H1 (cell line): Measurements from ENCODE around the gene LRRC61. TPM values are rescaled to one million over a fixed set of nuclear protein-coding genes. Genes with fewer than 3 reads are reported as not detected.

ENCODE experiments used
- CTCF ChIA-PET: fragments of 300-600 bp; sonication (Branson Sonifier 250); formaldehyde crosslinking; loops from one replicate; lab custom pipeline; 2021; ENCODE audit not compliant: partially characterized antibody; lab: Charles Lee
- POLR2A ChIA-PET: fragments of 300-600 bp; sonication (Branson Sonifier 250); formaldehyde crosslinking; loops from one replicate; lab custom pipeline; 2021; ENCODE audit warnings: inconsistent platforms; ENCODE audit not compliant: partially characterized antibody; lab: Charles Lee
- DNase-seq, 2 experiments: peaks; one replicate each; pipeline versions ENCODE4 v3.0.0 to v3.0.0-alpha.2; 2010 to 2022; ENCODE audit warnings: low spot score in 2 of 2, low read depth in 1 of 2, mixed read lengths in 1 of 2
- FAIRE-seq: peaks from 2 replicates; lab custom pipeline; 2011; peaks lifted over from hg19 to GRCh38; lab: Jason Lieb, UNC
- H2AFZ ChIP-seq: 2 replicates; pipeline ENCODE4 v1.8.1; 2012; ENCODE audit warnings: low read length, inconsistent platforms
- H2AK5ac ChIP-seq: 2 replicates; pipeline ENCODE4 v1.6.1; 2013; ENCODE audit warnings: low read depth, low read length
- H2BK120ac ChIP-seq: replicated peaks from 2 replicates; pipeline ENCODE3; 2013; ENCODE audit warnings: low read depth, low read length, inconsistent platforms
- H2BK12ac ChIP-seq: 2 replicates; pipeline ENCODE4 v1.6.1; 2013; ENCODE audit warnings: low read depth, low read length
- H2BK15ac ChIP-seq: 2 replicates; pipeline ENCODE4 v1.6.1; 2013; ENCODE audit warnings: low read length
- H2BK20ac ChIP-seq: 2 replicates; pipeline ENCODE4 v1.6.1; 2013; ENCODE audit warnings: low read length
- H2BK5ac ChIP-seq: 2 replicates; pipeline ENCODE4 v1.6.1; 2013; ENCODE audit warnings: low read depth, low read length
- H3K14ac ChIP-seq: 2 replicates; pipeline ENCODE4 v1.6.1; 2013; ENCODE audit warnings: inconsistent platforms; ENCODE audit not compliant: insufficient read length
- H3K18ac ChIP-seq: 2 replicates; pipeline ENCODE4 v1.6.1; 2013; ENCODE audit warnings: low read length; ENCODE audit errors: extremely low read depth
- H3K23ac ChIP-seq: 2 replicates; pipeline ENCODE4 v1.6.1; 2013; ENCODE audit warnings: inconsistent platforms; ENCODE audit not compliant: insufficient read length
- H3K23me2 ChIP-seq: 2 replicates; pipeline ENCODE4 v1.6.1; 2013; ENCODE audit warnings: low read depth, low read length
- H3K27ac ChIP-seq: 2 replicates; pipeline ENCODE4 v1.6.1; 2011; ENCODE audit warnings: low read depth, low read length, inconsistent platforms
- H3K27me3 ChIP-seq, 4 experiments: replicated peaks in 1 of 4; 1 replicate in 1 of 4; 2 replicates in 3 of 4; pipeline versions ENCODE4 v1.6.1 to v1.8.1; 2011 to 2013; ENCODE audit warnings: low read length in 3 of 4, mild to moderate bottlenecking in 3 of 4, inconsistent platforms in 2 of 4, mixed read lengths in 2 of 4, moderate library complexity in 1 of 4; ENCODE audit not compliant: control insufficient read depth in 3 of 4, insufficient read depth in 3 of 4; ENCODE audit errors: extremely low read depth in 1 of 4
- H3K36me3 ChIP-seq, 4 experiments: 2 replicates each; pipeline versions ENCODE4 v1.6.1 to v1.8.1; 2011 to 2013; ENCODE audit warnings: mild to moderate bottlenecking in 4 of 4, low read length in 3 of 4, moderate library complexity in 2 of 4, control low read depth in 1 of 4, inconsistent platforms in 1 of 4; ENCODE audit not compliant: insufficient read depth in 4 of 4, control insufficient read depth in 2 of 4
- H3K4ac ChIP-seq: replicated peaks from 2 replicates; pipeline ENCODE3; 2013; ENCODE audit warnings: low read length, low read depth, mixed read lengths, inconsistent platforms; ENCODE audit not compliant: insufficient read length
- H3K4me1 ChIP-seq, 4 experiments: replicated peaks in 1 of 4; 1 replicate in 1 of 4; 2 replicates in 3 of 4; pipeline versions ENCODE4 v1.6.1 to v1.8.1; 2011 to 2013; ENCODE audit warnings: low read length in 3 of 4, inconsistent platforms in 2 of 4, mixed read lengths in 1 of 4; ENCODE audit not compliant: insufficient read depth in 4 of 4, control insufficient read depth in 3 of 4
- H3K4me2 ChIP-seq, 2 experiments: 2 replicates each; pipeline versions ENCODE4 v1.6.1 to v1.8.1; 2011 to 2013; ENCODE audit warnings: low read depth in 2 of 2, low read length in 2 of 2, control low read depth in 1 of 2, inconsistent platforms in 1 of 2, mild to moderate bottlenecking in 1 of 2; ENCODE audit not compliant: insufficient read depth in 1 of 2
- H3K4me3 ChIP-seq, 4 experiments: fragments of 200-600, 300-600 bp in 1 of 4; sonication (generic), shearing (Covaris generic), sonication (Bioruptor Twin) in 1 of 4; 2 replicates each; pipeline versions ENCODE4 v1.5.1 to v1.8.1; 2011 to 2016; ENCODE audit warnings: low read length in 4 of 4, low read depth in 3 of 4, control low read depth in 2 of 4, inconsistent platforms in 2 of 4, mild to moderate bottlenecking in 2 of 4, mixed read lengths in 1 of 4, moderate library complexity in 1 of 4; ENCODE audit not compliant: insufficient read depth in 2 of 4; ENCODE audit errors: extremely low read depth in 1 of 4
- H3K56ac ChIP-seq: replicated peaks from 2 replicates; pipeline ENCODE3; 2013; ENCODE audit warnings: low read depth, mild to moderate bottlenecking, mixed read lengths, low read length, inconsistent platforms; ENCODE audit not compliant: insufficient read length
- H3K79me1 ChIP-seq: 2 replicates; pipeline ENCODE4 v1.6.1; 2013; ENCODE audit warnings: low read depth, low read length, control low read depth
- H3K79me2 ChIP-seq, 2 experiments: 2 replicates each; pipeline versions ENCODE4 v1.6.1 to v1.8.1; 2012 to 2013; ENCODE audit warnings: low read length in 2 of 2, mild to moderate bottlenecking in 2 of 2, inconsistent platforms in 1 of 2; ENCODE audit not compliant: insufficient read depth in 2 of 2, control insufficient read depth in 1 of 2
- H3K9ac ChIP-seq, 4 experiments: replicated peaks in 1 of 4; 1 replicate in 1 of 4; 2 replicates in 3 of 4; pipeline versions ENCODE4 v1.6.1 to v1.8.1; 2011 to 2013; ENCODE audit warnings: low read depth in 3 of 4, low read length in 3 of 4, control low read depth in 2 of 4, mild to moderate bottlenecking in 2 of 4, moderate library complexity in 2 of 4, inconsistent platforms in 1 of 4; ENCODE audit errors: extremely low read depth in 1 of 4
- H3K9me3 ChIP-seq, 2 experiments: 2 replicates each; pipeline versions ENCODE4 v1.6.1 to v1.8.1; 2012 to 2013; ENCODE audit warnings: mild to moderate bottlenecking in 2 of 2, moderate library complexity in 2 of 2, control low read depth in 1 of 2, inconsistent platforms in 1 of 2, low read depth in 1 of 2, low read length in 1 of 2, mixed read lengths in 1 of 2; ENCODE audit not compliant: insufficient read depth in 2 of 2
- H4K20me1 ChIP-seq, 2 experiments: replicated peaks in 1 of 2; 2 replicates each; pipeline versions ENCODE3 to v1.8.1; 2011 to 2013; ENCODE audit warnings: inconsistent platforms in 2 of 2, low read length in 2 of 2, mild to moderate bottlenecking in 1 of 2; ENCODE audit not compliant: insufficient read depth in 2 of 2, control insufficient read depth in 1 of 2
- H4K5ac ChIP-seq: 2 replicates; pipeline ENCODE4 v1.6.1; 2013; ENCODE audit warnings: low read length, low read depth, mixed read lengths, inconsistent platforms; ENCODE audit not compliant: insufficient read length
- H4K8ac ChIP-seq: 2 replicates; pipeline ENCODE4 v1.8.0; 2013; ENCODE audit warnings: mild to moderate bottlenecking, moderate library complexity, low read length, inconsistent platforms; ENCODE audit not compliant: insufficient read depth; ENCODE audit errors: extremely low read depth
- H4K91ac ChIP-seq: replicated peaks from 2 replicates; pipeline ENCODE3; 2013; ENCODE audit warnings: low read length, mixed read lengths, inconsistent platforms; ENCODE audit not compliant: insufficient read length
- HDAC2 ChIP-seq, 2 experiments: fragments of 300-600 bp in 1 of 2; sonication (generic) in 1 of 2; IDR thresholded peaks; 2 replicates each; pipeline ENCODE4 v1.6.1; 2011 to 2012; ENCODE audit warnings: low read depth in 2 of 2, low read length in 2 of 2, mild to moderate bottlenecking in 2 of 2, moderate library complexity in 2 of 2, borderline replicate concordance in 1 of 2, inconsistent platforms in 1 of 2
- NANOG ChIP-seq: IDR thresholded peaks from 2 replicates; pipeline ENCODE4 v1.6.1; 2011; ENCODE audit warnings: low read length, low read depth, mild to moderate bottlenecking, inconsistent platforms; ENCODE audit not compliant: insufficient read depth, poor library complexity, severe bottlenecking
- POU5F1 ChIP-seq: IDR thresholded peaks from 2 replicates; pipeline ENCODE4 v1.6.1; 2011; ENCODE audit warnings: low read depth, mild to moderate bottlenecking, low read length, moderate library complexity
- RAD21 ChIP-seq, 2 experiments: IDR thresholded peaks in 1 of 2; conservative IDR thresholded peaks in 1 of 2; 2 replicates each; pipeline ENCODE4 v1.6.1; 2011; ENCODE audit warnings: low read depth in 2 of 2, low read length in 2 of 2, improper control_type of control experiment in 1 of 2, inconsistent platforms in 1 of 2, mild to moderate bottlenecking in 1 of 2, moderate library complexity in 1 of 2
- WGBS, 2 experiments: shearing (Covaris generic) in 1 of 2; methylation state at CpG; one replicate each; pipeline versions ENCODE4 v1.1.6 to v1.1.7; 2013 to 2015; ENCODE audit warnings: low lambda C conversion rate in 2 of 2, mixed read lengths in 2 of 2, inconsistent platforms in 1 of 2, low coverage in 1 of 2, missing lambda C conversion rate in 1 of 2; ENCODE audit not compliant: insufficient replicate concordance in 2 of 2, insufficient coverage in 1 of 2, insufficient read length in 1 of 2; ENCODE audit errors: extremely low coverage in 1 of 2, missing lambda C conversion rate in 1 of 2; 5-methylcytosine and 5-hydroxymethylcytosine counted together
- polyA plus RNA-seq, 7 experiments: library from polyadenylated mRNA; depleted of rRNA in 3 of 7; stranded (reverse) in 5 of 7; unstranded in 2 of 7; fragments of >200 nt in 5 of 7; fragments of 200-250 nt in 2 of 7; gene quantifications; 1 replicate in 5 of 7; 2 replicates in 1 of 7; 4 replicates in 1 of 7; pipeline versions ENCODE4 v1.2.1 to v1.2.3, GENCODE V29; 2011 to 2013; ENCODE audit warnings: missing spikeins in 2 of 7, mixed read lengths in 2 of 7
- total RNA-seq: library from RNA; stranded (reverse); fragmentation: NEBNext Ultra II Directional; extraction: Animal tissue kit (Norgen Biotek cat#: 25700); gene quantifications from 2 replicates; pipeline ENCODE4 v1.2.1, GENCODE V29; 2021

LRRC61 gene
- total and polyA plus RNA-seq, 2 of the 8 experiments (the other 6 are each of a cell fraction or from before 2014, with no cell fraction given) = 0.73 to 44.8 TPM

GRCh38 chr7:150321788-150322113 lies 1.4 kb upstream of the LRRC61 start:
- Histone ChIP-seq H3K9me3 (no peaks in the 10 kb centered on the region), H3K23me2 (0 out of 2 replicates have a peak, but pooled peaks cover 1% of the 10 kb centered on the region), H4K20me1 (no peaks in the 10 kb centered on the region), H3K56ac (no peak overlapping the region), H3K4ac (no peak overlapping the region), H3K23ac (no peak overlapping the region), H2AFZ (no peak overlapping the region), H2BK5ac (no peak overlapping the region), H2BK12ac (no peak overlapping the region), H2BK15ac (no peak overlapping the region), H3K4me2 (no peak overlapping the region; a peak in 1 of 4 replicates), H2BK120ac (no peak overlapping the region), H3K79me1 (no peaks in the 10 kb centered on the region), H3K4me3 (no peak overlapping the region), H3K18ac (no peak overlapping the region), H3K9ac (no peak overlapping the region), H4K91ac (no peak overlapping the region), H4K8ac (no peak overlapping the region), H3K27ac (no peak overlapping the region), H3K14ac (no peak overlapping the region), H3K27me3 (peaks cover 0 to 2% (median 0%) of the 10 kb centered on the region in 4 experiments; a peak in 3 of 7 replicates), H3K4me1 (peaks cover 7 to 13% (median 10%) of the 10 kb centered on the region in 4 experiments), H4K5ac (no peak overlapping the region), H2BK20ac (no peak overlapping the region), H2AK5ac (no peak overlapping the region), H3K79me2 (peaks cover 0 to 15% of the 10 kb centered on the region in 2 experiments; a peak in 1 of 4 replicates), H3K36me3 (peaks cover 0 to 6% (median 6%) of the 10 kb centered on the region in 4 experiments; a peak in 2 of 8 replicates)
- DNase-seq = no peak
- no peak for TF ChIP-seq HDAC2 (IDR thresholded peaks at IDR 0.05; ENCODE audit: borderline replicate concordance in 1 of 2, low read depth in 2 of 2, low read length in 2 of 2)
- TF ChIP-seq NANOG = no peak
- TF ChIP-seq RAD21 (IDR thresholded peaks at IDR 0.05 in 1 of 2, conservative IDR thresholded peaks at IDR 0.05 in 1 of 2; ENCODE audit: low read depth in 2 of 2, low read length in 2 of 2) = no peak
- no peak for TF ChIP-seq POU5F1
- FAIRE-seq = no peak
- 93% methylated on average over 3 of the region's 3 CpGs; no CpG with 5 or more reads in 1 of the 2 experiments for WGBS, 2 experiments
- CTCF ChIA-PET = interaction anchor here (0.8 to 1.1 kb wide), 3 partner anchors 8 to 127 kb away, joined by 3 read pairs; no protein-coding TSS in a partner anchor
- POLR2A ChIA-PET = no interaction called here
